ENCODE data around the gene ANO6.

- no peak for TF ChIP-seq CTCF (conservative IDR thresholded peaks at IDR 0.05; ENCODE audit: low read depth, low read length)
- no peak for TF ChIP-seq EZH2 (IDR thresholded peaks at IDR 0.05; ENCODE audit: borderline replicate concordance, low read depth, low read length, poor library complexity, severe bottlenecking)
Measured at GRCh38 chr12:45285717-45286116, 69.8 kb downstream of the ANO6 start.
